HG03575 (cell line): Measurements from ENCODE around the gene GCNT1.
"Not testable (repeated sequence)": the region's sequence is repeated elsewhere in the genome, so short reads cannot be mapped to it uniquely, and the experiment has no call there.

Experiments
- ATAC-seq: cut with Tn5 transposase; IDR thresholded peaks from one replicate; pipeline ENCODE4 v1.9.1; 2021; ENCODE audit not compliant: unreplicated experiment, insufficient number of reproducible peaks, low FRiP score; ENCODE audit errors: extremely low read depth

The GCNT1 gene

DNA sequence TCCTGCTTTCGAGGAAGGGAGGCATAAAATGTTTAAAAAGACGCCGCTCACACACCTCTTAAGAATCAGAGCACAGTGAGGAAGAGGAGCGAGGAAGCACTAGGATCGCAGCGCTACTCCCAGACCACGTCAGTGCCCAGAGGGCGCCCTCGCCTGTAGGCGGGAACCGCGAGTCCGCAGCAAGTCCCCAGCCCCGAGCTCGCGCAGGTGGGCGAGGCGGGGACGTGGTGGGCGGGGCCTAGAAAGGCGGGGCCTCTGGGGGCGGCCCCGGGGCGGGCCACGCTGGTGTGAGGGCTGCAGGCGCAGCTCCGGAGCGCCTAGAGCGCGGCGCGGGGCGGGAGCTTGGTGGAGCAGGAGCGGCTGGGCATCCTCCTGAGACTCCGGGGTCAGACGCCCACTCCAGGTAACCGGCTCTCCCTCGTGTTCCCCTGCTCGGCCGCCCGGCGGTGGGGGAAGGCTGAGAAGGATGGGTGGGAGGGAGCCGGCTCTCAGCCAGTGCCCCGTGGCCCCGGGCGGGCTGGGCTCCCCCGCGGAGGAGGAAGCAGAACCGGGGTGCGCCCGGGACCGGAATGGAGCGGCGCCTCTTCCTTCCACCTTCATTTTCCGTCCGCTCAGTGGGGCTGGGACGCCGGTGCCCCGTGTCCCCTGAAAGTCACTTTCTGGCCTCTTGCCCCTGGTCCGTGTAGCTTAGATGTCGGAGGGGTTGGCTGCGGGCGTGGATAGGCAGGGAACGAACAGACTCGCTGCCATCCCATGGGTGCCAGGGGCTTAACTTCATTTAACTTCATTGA, at the start of gene GCNT1:
Gene GCNT1, plus strand, starts transcription at position 280 of the 791 bp plus-strand sequence. CDS start 43,200 bp downstream, outside the sequence.
- peak; percentile 50 for ATAC-seq

GRCh38 chr9:76412638-76413037, 46.3 kb upstream of the GCNT1 start:
- ATAC-seq, result no peak

- no peak for ATAC-seq
Measured at GRCh38 chr9:76413658-76414057, 45.3 kb upstream of the GCNT1 start.

GRCh38 chr9:76414661-76415060, 44.3 kb upstream of the GCNT1 start:
- no peak for ATAC-seq

GRCh38 chr9:76415154-76415553, 43.8 kb upstream of the GCNT1 start:
- no peak for ATAC-seq

DNA sequence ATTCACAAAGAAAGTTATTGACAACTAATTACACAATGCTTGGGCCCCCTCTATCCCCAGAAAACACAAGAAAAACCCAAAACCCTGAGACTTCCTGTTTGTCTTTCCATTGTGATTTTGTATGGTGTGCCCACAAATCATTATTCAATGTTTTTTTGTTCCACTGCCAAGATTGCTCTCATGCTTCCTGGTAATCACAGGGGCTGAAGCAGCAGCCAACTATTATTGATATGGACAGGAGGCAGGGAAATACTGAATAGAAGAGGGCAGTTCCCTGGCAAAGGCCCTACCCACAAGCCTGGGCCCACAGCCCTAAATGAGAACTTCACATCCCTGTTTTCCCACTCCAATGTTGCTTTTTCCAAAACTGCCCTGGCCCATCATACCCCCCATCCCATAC, 43.3 kb upstream of the GCNT1 start:
- no peak for ATAC-seq

DNA sequence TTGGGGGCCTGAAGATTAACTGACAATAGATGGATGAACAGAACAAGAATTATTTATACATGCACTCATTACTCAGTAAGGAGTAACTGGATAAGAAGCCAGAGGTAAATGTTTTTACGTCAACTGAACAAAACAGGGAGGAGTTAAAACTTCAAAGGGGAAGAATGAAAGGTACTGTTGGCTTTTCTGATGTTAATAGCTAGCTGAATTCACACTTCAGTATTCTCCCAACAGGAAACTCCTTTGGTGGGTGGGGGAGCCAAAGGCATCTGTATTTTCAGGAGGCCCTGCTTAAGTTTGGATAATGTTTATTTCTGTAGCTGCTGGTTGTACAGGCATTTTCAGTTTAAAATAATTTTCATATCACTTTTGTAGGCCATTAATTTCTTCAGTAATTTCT, 41.6 kb upstream of the GCNT1 start:
- ATAC-seq, result no peak

- no peak for ATAC-seq
Measured at GRCh38 chr9:76419782-76420380, 39.1 kb upstream of the GCNT1 start.

GRCh38 chr9:76423216-76424177, 35.5 kb upstream of the GCNT1 start:
- no peak for ATAC-seq

- no peak for ATAC-seq
Measured at GRCh38 chr9:76424491-76424890, 34.5 kb upstream of the GCNT1 start.

DNA sequence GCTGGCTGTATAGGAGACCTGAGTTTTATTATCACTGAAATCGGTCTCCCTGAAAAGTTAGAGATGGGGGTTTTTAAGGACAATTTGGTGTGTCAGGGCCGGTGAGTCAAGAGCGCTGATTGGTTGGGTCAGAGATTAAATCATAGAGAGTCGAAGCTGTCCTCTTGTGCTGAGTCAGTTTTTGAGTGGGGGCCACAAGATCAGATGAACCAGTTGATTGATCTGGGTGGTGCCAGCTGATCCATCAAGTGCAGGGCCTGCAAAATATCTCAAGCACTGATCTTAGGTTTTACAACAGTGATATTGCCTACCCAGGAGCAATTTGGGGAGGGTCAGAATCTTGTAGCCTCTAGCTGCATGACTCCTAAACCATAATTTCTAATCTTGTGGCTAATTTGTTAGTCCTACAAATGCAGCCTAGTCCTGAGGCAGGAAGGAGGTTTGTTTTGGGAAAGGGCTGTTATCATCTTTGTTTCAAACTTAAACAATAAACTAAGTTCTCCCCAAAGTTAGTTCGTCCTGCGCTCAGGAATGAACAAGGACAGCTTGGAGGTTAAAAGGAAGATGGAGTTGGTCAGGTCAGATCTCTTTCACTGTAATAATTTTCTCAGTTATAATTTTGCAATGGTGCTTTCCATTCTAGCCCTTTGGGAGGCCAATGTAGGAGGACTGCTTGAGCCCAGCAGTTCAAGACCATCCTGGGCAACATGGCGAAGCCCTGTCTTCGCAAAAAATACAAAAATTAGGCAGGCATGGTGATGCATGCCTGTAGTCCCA, 33.1 kb upstream of the GCNT1 start:
- no peak for ATAC-seq

GRCh38 chr9:76426807-76427419, 32.1 kb upstream of the GCNT1 start:
- no peak for ATAC-seq

- no peak for ATAC-seq
Measured at GRCh38 chr9:76431601-76432000, 27.4 kb upstream of the GCNT1 start.

DNA sequence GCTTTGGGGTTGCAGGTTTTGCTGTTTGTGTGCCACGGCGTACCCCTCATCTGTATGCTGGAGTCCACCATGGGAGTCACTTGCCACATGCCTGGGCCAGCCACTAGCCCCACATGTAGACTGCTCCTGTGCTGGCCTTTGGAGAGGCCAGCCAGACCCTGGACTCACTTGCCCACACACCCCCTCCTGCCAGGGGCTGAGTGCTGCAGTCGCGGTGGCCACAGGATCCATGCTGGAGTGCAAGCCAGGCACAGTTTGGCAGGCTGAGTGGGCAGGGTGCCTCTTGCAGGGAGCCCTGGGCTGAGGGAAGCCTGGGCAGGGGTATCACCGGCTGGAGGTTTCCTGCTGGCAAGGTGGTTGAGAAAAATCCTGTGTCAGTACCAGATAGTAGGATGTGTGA, 25.6 kb upstream of the GCNT1 start:
- no peak for ATAC-seq

- no peak for ATAC-seq
Measured at GRCh38 chr9:76433836-76434235, 25.1 kb upstream of the GCNT1 start.

- not testable (repeated sequence) for ATAC-seq
Measured at GRCh38 chr9:76434897-76435296, 24.1 kb upstream of the GCNT1 start.

GRCh38 chr9:76437017-76437699, 21.8 kb upstream of the GCNT1 start:
- not testable (repeated sequence) for ATAC-seq
